Endothelial cell of umbilical vein (primary cell): ENCODE data around the gene DNAJC12.

Experiments
- POLR2A ChIP-seq: IDR thresholded peaks from 2 replicates; pipeline ENCODE4 v1.6.1; 2012; ENCODE audit warnings: low read depth, mild to moderate bottlenecking, control low read depth, low read length
- TF ChIP-seq, protein P1 (sequence below), 2 donors: IDR thresholded peaks; 1 replicate in 1 of 2; 2 replicates in 1 of 2; pipeline ENCODE4 v1.5.1; 2011; ENCODE audit warnings: low read length in 2 of 2, mild to moderate bottlenecking in 2 of 2, moderate library complexity in 2 of 2, control low read depth in 1 of 2, inconsistent platforms in 1 of 2, low read depth in 1 of 2; ENCODE audit not compliant: insufficient read depth in 1 of 2; ENCODE audit errors: extremely low read depth in 1 of 2
- TF ChIP-seq, protein P2 (sequence below): IDR thresholded peaks from 2 replicates; pipeline ENCODE4 v1.6.1; 2011; ENCODE audit not compliant: insufficient read depth, insufficient read length

- TF ChIP-seq POLR2A, result no peak
- TF ChIP-seq, protein P1, sequence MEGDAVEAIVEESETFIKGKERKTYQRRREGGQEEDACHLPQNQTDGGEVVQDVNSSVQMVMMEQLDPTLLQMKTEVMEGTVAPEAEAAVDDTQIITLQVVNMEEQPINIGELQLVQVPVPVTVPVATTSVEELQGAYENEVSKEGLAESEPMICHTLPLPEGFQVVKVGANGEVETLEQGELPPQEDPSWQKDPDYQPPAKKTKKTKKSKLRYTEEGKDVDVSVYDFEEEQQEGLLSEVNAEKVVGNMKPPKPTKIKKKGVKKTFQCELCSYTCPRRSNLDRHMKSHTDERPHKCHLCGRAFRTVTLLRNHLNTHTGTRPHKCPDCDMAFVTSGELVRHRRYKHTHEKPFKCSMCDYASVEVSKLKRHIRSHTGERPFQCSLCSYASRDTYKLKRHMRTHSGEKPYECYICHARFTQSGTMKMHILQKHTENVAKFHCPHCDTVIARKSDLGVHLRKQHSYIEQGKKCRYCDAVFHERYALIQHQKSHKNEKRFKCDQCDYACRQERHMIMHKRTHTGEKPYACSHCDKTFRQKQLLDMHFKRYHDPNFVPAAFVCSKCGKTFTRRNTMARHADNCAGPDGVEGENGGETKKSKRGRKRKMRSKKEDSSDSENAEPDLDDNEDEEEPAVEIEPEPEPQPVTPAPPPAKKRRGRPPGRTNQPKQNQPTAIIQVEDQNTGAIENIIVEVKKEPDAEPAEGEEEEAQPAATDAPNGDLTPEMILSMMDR (IDR thresholded peaks at IDR 0.05; ENCODE audit: extremely low read depth in 1 of 2, insufficient read depth in 1 of 2, low read depth in 1 of 2, low read length in 2 of 2), result no peak
- TF ChIP-seq, protein P2, sequence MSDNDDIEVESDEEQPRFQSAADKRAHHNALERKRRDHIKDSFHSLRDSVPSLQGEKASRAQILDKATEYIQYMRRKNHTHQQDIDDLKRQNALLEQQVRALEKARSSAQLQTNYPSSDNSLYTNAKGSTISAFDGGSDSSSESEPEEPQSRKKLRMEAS, result no peak
Observed at GRCh38 chr10:67763499-67764011, 74.4 kb downstream of the DNAJC12 start.
